Astrocyte (in vitro differentiated cells and primary cell): ENCODE results near the gene LDB1.

Experiments
- EZH2 ChIP-seq: IDR thresholded peaks from 2 replicates; pipeline ENCODE4 v1.6.1; 2012; ENCODE audit warnings: mild to moderate bottlenecking, low read length, inconsistent platforms; ENCODE audit not compliant: insufficient read depth
- TF ChIP-seq, protein P1 (sequence below): IDR thresholded peaks from 2 replicates; pipeline ENCODE4 v1.5.1; 2011; ENCODE audit warnings: low read depth, mild to moderate bottlenecking, inconsistent platforms, low read length, moderate library complexity; ENCODE audit not compliant: insufficient read depth

DNA sequence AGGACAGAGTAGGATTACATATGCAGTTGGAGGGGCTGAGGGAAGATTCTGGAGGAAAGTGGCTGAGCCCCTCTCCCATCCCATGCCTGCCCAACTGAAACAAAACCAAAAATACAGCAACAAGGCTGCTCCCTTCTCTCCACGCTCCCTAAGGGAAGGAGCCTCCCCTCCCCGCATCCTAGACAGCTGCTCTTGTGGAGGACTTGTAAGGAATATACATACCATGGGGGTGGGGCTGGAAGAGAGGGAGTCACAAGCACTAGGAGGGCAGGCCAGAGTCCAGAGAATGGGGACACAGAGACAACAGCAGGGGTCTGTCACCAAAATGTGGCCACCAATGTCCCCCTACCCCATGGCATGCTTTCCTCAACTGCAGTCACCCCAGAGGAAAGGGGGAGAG, 13.2 kb downstream of the LDB1 start:
- no peak for TF ChIP-seq EZH2
- TF ChIP-seq, protein P1, sequence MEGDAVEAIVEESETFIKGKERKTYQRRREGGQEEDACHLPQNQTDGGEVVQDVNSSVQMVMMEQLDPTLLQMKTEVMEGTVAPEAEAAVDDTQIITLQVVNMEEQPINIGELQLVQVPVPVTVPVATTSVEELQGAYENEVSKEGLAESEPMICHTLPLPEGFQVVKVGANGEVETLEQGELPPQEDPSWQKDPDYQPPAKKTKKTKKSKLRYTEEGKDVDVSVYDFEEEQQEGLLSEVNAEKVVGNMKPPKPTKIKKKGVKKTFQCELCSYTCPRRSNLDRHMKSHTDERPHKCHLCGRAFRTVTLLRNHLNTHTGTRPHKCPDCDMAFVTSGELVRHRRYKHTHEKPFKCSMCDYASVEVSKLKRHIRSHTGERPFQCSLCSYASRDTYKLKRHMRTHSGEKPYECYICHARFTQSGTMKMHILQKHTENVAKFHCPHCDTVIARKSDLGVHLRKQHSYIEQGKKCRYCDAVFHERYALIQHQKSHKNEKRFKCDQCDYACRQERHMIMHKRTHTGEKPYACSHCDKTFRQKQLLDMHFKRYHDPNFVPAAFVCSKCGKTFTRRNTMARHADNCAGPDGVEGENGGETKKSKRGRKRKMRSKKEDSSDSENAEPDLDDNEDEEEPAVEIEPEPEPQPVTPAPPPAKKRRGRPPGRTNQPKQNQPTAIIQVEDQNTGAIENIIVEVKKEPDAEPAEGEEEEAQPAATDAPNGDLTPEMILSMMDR = no peak
